Esophagus muscularis mucosa (tissue), 3 donors: ENCODE measurements around the gene PEBP1.

ENCODE experiments used
- POLR2AphosphoS5 ChIP-seq, 2 donors: sonication (generic); formaldehyde crosslinking; IDR thresholded peaks; one replicate each; pipeline ENCODE4 v1.6.1; 2017; ENCODE audit warnings: antibody characterized with exemption in 2 of 2
- TF ChIP-seq, protein P1 (sequence below), 3 experiments: fragments of 200-600 bp in 2 of 3; fragments of 450-650 bp in 1 of 3; sonication (generic) in 2 of 3; IDR thresholded peaks; one replicate each; pipeline ENCODE4 v1.5.1; 2017 to 2019; ENCODE audit warnings: antibody characterized with exemption in 3 of 3, mild to moderate bottlenecking in 2 of 3, moderate library complexity in 1 of 3

DNA sequence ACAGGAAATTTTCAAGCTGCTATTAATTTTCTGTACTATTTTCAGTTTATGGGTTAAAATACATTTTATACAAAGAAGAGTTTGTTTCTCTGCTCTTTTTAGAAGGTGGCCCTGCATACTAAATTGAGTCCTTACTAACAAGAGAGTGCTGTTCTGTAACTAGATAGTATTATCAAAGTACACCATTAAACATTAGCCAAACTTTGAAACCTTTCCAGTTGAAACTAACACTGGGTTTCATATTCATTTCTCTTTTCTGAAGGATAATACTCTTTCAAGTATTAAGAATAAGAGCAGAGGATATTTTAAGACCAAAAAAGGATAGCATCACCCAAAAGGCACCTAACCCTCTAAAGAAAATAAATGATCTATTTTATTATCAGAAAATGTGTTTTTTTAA is 47.2 kb downstream of the PEBP1 start:
- TF ChIP-seq, protein P1, sequence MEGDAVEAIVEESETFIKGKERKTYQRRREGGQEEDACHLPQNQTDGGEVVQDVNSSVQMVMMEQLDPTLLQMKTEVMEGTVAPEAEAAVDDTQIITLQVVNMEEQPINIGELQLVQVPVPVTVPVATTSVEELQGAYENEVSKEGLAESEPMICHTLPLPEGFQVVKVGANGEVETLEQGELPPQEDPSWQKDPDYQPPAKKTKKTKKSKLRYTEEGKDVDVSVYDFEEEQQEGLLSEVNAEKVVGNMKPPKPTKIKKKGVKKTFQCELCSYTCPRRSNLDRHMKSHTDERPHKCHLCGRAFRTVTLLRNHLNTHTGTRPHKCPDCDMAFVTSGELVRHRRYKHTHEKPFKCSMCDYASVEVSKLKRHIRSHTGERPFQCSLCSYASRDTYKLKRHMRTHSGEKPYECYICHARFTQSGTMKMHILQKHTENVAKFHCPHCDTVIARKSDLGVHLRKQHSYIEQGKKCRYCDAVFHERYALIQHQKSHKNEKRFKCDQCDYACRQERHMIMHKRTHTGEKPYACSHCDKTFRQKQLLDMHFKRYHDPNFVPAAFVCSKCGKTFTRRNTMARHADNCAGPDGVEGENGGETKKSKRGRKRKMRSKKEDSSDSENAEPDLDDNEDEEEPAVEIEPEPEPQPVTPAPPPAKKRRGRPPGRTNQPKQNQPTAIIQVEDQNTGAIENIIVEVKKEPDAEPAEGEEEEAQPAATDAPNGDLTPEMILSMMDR (IDR thresholded peaks at IDR 0.05), result no peak
- no peak for TF ChIP-seq POLR2AphosphoS5 (IDR thresholded peaks at IDR 0.05)
